T1000 (cell line): Measurements from ENCODE around the gene HSPG2.
"Not testable (repeated sequence)": the region's sequence is repeated elsewhere in the genome, so short reads cannot be mapped to it uniquely, and the experiment has no call there.

Source experiments
- DNase-seq: peaks from one replicate; lab custom pipeline; 2025; ENCODE audit warnings: mixed read lengths; lab: John Stamatoyannopoulos, UW

HSPG2 gene

GRCh38 chr1:21823980-21824702 lies 113.0 kb downstream of the HSPG2 start:
- no peak for DNase-seq

DNA sequence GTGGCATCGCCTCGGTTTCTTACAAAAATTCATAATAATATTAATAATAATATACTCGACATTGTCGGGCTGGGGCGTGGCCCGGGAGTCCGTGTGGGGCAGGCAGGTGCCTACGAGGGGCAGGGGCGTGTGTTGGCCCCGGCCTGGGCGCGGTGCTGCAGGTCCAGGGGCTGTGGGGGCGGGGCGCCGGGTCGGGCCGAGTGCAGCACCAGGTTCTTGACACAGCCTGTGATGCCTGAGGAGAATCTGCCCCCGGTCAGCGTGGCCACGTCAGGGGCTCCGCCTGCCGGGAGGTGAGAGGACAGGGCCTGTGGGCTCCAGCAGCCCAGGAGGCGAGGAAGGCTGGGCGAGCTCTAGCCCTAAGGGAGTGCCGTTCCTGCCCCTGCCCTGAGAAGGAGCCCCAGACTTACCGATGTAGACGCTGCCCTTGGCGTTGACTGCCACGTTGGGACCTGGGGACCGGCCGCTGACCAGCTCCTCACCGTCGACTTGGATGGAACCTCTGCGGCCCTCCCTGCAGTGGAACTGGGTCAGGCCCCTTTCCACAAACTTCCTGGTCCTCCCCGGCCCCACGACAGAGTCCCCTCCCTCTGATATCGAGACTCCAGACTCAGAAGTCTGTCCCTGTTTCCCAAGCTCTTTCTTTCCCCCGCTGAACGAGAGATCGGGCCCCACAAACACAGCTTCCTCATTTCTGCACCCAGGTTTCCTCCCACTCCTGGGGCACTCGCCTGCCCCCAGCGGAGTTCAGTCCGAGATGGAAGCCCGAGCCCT lies 113.7 kb downstream of the HSPG2 start:
- no peak for DNase-seq

- DNase-seq: no peak
Observed at GRCh38 chr1:21822349-21822748, 114.8 kb downstream of the HSPG2 start.

GRCh38 chr1:21821385-21822019 lies 115.6 kb downstream of the HSPG2 start:
- DNase-seq: no peak

DNA sequence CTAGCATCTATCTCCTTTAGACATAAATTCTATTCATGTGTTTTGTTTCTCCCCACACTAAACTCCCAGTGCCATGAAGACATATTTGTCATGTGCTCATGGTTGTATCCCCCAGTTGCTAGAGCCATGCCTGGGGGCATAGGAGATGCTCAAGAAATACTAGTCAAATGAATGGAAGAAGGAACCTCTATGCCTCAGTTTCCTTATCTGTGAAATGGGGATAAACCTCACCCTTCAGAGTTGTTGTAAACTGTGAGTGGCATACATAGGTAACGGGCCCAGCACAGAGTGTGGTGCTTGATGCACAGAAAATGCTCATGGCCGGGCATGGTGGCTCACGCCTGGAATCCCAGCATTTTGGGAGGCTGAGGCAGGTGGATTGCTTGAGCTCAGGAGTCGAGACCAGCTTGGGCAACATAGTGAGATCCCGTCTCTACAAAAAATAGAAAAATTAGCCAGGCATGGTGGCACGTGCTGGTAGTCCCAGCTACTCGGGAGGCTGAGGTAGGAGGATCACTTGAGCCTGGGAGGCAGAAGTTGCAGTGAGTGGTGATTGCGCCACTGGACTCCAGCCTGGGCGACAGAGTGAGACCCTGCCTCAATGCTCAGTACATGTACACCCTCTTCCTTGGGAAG lies 116.4 kb downstream of the HSPG2 start:
- no peak for DNase-seq

DNA sequence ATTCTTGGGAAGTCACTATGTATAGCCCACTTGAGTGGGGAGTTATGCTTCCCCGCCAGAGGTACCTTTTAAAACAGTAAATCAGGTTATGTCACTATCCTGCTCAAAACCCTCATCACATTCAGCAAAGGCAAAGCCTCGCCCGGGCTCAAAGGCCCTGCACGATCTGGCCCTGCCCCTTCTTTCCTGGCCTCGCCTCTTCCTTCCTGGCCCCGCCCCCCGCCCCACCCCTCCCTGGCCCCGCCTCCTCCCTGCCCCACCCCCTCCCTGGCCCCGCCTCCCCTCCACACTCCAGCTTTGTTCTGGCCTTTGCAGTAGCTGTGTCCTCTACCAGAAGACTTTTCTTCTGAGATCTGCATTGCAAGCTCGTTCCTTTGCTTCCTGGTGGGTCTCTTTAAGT lies 118.5 kb downstream of the HSPG2 start:
- DNase-seq: no peak

GRCh38 chr1:21816602-21817302 lies 120.4 kb downstream of the HSPG2 start:
- DNase-seq: peak; percentile 16

GRCh38 chr1:21815724-21816321 lies 121.3 kb downstream of the HSPG2 start:
- no peak for DNase-seq

DNA sequence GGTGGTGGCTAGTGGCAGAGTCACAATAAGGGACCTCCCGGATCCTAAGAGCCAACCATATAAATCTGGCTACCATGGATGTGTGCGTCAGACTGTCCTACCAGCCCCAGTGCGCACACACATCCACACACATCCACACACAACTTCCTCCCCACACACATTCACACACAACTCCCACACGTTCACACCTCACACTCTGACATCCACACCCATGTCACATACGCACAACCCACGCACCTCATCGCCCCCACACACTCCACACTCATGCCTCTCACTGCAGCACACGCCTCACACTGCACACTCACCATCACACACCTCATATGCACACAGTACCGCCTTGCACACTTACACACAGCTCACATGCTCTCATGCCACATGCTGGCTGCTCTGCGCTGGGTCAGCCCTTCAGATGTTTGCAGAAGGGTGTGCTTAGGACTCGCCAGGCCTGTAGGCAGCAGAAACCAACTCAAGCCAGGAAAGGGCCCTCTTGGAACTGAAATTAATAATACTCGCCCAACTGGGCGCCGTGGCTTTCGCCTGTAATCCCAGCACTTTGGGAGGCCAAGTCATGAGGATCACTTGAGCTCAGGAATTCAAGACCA lies 122.0 kb downstream of the HSPG2 start:
- no peak for DNase-seq

DNA sequence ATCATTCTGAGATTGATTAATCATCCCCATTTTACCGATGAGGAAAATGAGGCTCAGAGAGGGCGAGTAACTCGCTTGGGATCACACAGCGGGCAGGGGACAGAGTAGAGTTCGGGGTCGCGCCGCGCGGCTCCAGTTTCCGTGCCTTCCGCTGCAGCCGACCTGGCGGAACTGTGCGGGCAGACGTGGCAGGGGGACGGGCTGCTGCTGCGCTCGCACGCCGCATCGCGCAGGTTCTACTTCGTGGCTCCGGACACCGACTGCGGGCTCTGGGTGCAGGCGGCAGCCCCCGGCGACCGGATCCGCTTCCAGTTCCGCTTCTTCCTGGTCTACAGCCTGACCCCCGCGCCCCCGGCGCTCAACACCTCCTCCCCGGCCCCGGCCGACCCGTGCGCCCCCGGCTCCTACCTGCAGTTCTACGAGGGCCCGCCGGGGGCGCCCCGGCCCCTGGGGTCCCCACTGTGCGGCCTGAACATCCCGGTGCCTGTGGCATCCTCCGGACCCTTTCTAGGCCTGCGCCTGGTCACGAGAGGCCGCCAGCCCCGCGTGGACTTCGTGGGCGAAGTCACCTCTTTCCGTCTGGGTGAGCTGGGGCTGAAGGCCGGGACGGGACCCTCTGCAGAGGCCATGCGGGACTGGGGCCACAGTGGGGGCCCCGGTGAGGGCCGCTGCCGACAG lies 122.7 kb downstream of the HSPG2 start:
- DNase-seq: no peak

GRCh38 chr1:21813542-21813941 lies 123.6 kb downstream of the HSPG2 start:
- DNase-seq: no peak

DNA sequence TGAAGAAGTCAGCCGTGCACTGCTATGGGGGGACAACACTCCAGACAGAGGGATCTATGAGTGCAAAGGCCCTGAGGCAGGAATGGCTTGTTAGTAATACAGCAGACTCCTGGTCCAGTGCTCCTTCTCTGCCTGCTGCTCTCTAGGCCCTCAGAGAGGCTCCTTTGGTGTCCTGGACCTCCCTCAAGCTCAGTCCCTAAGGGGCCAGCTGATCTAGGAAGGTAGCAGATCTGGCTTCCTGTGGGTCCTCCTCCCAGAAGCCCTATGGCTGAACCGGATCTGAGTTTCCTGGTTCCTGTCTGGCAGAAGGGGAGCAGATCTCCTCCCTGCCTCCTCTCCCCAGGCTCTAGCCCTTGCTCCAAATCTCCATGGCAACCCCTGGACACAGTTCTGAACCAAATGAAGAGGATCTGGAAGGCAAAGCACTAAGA lies 125.2 kb downstream of the HSPG2 start, which contains the start of gene LDLRAD2:
TSS of gene LDLRAD2 (plus strand) at position 391 of the 431 bp plus-strand sequence. CDS start 187 bp downstream, outside the sequence.
- no peak for DNase-seq

GRCh38 chr1:21804536-21804935 lies 132.6 kb downstream of the HSPG2 start:
- DNase-seq: no peak

DNA sequence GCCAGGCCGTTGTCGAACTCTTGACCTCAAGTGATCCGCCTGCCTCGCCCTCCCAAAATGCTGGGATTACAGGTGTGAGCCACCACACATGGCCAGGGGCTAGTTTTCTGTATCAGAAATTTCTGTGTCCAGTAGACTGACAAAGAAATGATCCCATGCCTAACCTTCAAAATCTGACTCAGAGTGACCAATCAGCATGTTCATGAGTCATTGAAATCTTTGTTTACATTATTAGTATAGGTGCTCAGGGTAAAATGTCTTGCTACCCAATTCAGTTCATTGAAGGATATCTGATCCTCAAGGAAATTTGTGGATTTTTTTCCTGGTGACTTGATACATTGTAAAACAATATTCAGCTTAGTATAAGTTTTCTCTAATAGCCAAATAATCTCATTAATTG lies 136.0 kb downstream of the HSPG2 start:
- no peak for DNase-seq

DNA sequence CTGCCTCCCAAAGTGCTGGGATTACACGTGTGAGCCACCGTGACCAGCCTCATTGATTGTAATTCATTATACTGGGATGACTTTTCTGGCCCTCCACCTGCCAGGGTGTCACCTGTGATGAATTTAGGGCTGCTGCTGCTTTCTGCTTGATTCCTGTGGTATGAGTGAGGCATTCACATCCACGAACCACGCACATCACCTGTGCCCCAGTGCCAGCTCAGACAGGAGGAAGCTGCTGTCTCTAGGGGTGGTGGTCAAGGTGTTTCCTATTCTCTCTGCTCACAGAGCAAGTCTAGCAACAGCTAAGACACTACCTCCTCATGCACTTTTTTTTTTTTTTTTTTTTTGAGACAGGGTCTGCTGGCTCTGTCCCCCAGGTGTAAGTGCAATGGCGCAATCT lies 137.4 kb downstream of the HSPG2 start:
- no peak for DNase-seq

DNA sequence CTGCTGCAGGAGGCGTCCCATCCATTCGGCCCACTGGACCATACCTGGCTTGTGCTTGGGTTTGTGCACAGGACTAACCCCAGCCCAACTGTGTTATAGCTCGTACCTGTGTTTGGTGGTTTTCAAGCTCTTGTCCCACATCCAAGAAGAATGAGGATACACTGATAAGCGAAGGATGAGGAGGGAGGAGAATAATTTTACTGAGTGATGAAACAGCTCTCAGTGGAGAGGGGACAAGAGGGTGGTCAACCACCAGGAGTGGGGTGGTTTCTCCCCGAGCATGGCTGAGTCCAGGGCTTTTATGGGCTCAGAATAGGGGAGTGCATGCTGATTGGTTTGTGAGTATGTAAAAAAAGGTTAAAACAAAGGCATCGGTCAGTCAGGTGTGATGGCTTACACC lies 142.0 kb downstream of the HSPG2 start:
- DNase-seq: no peak

DNA sequence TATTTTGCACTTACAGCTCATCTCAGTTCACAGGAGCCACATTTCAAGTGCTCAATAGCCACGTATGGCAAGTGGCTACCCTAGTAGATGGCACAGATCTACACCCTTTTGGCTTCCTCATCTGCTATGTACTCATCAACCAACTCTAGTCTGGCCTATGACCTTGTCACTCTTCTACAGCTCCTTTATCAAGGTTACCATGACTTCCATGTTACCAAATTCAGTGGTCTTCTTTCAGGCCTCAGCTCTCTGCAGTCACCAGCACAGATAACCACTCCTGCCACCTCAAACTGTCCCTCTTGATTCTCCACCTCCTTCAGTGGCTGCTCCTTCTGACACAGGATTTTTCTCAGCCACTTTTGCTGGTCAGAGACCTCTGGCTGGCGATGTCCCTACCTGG lies 142.5 kb downstream of the HSPG2 start:
- DNase-seq: no peak

- DNase-seq: no peak
Observed at GRCh38 chr1:21793104-21793503, 144.0 kb downstream of the HSPG2 start.

DNA sequence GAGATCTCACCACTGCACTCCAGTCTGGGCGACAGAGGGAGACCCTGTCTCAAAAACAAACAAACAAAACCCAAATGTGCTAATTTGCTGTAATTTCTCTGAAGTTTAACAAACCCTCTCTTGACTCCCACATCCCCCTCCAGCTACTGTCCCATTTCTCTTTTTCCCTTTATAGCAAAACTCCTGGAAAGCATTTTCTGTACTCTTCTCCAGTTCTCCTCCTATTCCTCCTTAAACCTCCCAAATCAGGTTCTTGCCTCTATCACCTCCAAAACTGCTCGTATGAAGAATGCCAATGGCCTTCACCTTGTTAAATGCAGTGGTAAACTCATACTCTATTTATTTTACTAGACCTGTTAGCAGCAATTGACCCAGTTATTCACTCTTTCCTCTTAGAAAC lies 150.5 kb downstream of the HSPG2 start:
- no peak for DNase-seq

GRCh38 chr1:21785764-21786163 lies 151.3 kb downstream of the HSPG2 start:
- not testable (repeated sequence) for DNase-seq
